HepG2 (cell line): ENCODE results near the gene TBL3. TPM values are rescaled to one million over a fixed set of nuclear protein-coding genes. Genes with fewer than 3 reads are reported as not detected.

ENCODE experiments used
- ATAC-seq: fragments of 200-7000 bp; cut with Tn5 transposase; 3 replicates; pipeline ENCODE4 v1.9.1; 2020; ENCODE audit warnings: mild to moderate bottlenecking, moderate library complexity
- BruUV-seq: library from RNA; stranded (reverse); fragments of 400-500 nt; replicated peaks from 2 replicates; lab custom pipeline; 2021; lab: Mats Ljungman, UMichigan
- CTCF ChIA-PET: fragments of 300-600 bp; formaldehyde crosslinking; extraction: SDS; loops from one replicate; lab custom pipeline; 2021; ENCODE audit warnings: low total read pairs, inconsistent platforms, low intra/inter-chr PET ratio; lab: Yijun Ruan, JAX
- POLR2A ChIA-PET: fragments of 350-600 bp; sonication (Branson Sonifier 250); formaldehyde crosslinking; loops from one replicate; lab custom pipeline; 2020; ENCODE audit warnings: antibody characterized with exemption, inconsistent platforms; lab: Yijun Ruan, JAX
- DNase-seq: peaks from one replicate; pipeline ENCODE4 v3.0.0-alpha.2; 2015; ENCODE audit warnings: low spot score
- FAIRE-seq: peaks from 3 replicates; lab custom pipeline; 2011; peaks lifted over from hg19 to GRCh38; lab: Jason Lieb, UNC
- H2AFZ ChIP-seq: one replicate; pipeline ENCODE4 v1.6.1; 2011; ENCODE audit warnings: low read length, inconsistent platforms
- H3K27ac ChIP-seq: fragments of 300-600 bp; 3 replicates; pipeline ENCODE4 v1.8.0; 2011; ENCODE audit warnings: mixed run types, mild to moderate bottlenecking, mixed read lengths, low read length, inconsistent platforms; ENCODE audit not compliant: insufficient read depth; ENCODE audit errors: extremely low read length
- H3K27me3 ChIP-seq, 2 experiments: fragments of 200-600 bp in 1 of 2; 2 replicates in 1 of 2; 3 replicates in 1 of 2; pipeline versions ENCODE4 v1.6.0 to v1.8.0; 2011; ENCODE audit warnings: low read length in 2 of 2, mild to moderate bottlenecking in 2 of 2, moderate library complexity in 2 of 2, inconsistent platforms in 1 of 2; ENCODE audit not compliant: insufficient read depth in 2 of 2, control insufficient read depth in 1 of 2
- H3K36me3 ChIP-seq, 2 experiments: fragments of 200-600 bp in 1 of 2; replicated peaks in 1 of 2; 2 replicates in 1 of 2; 3 replicates in 1 of 2; pipeline versions ENCODE4 v1.5.1 to v1.8.0; 2011; ENCODE audit warnings: low read length in 2 of 2, inconsistent platforms in 1 of 2; ENCODE audit not compliant: insufficient read depth in 2 of 2, control insufficient read depth in 1 of 2
- H3K4me1 ChIP-seq: 2 replicates; pipeline ENCODE4 v1.5.1; 2012; ENCODE audit warnings: low read length, inconsistent platforms; ENCODE audit not compliant: insufficient read depth
- H3K4me2 ChIP-seq: 2 replicates; pipeline ENCODE4 v1.6.0; 2011; ENCODE audit warnings: low read depth, low read length, inconsistent platforms
- H3K4me3 ChIP-seq, 3 experiments: fragments of 200-600 bp in 1 of 3; sonication (generic), shearing (Covaris generic) in 1 of 3; replicated peaks in 1 of 3; 2 replicates each; pipeline ENCODE4 v1.5.1; 2011 to 2016; ENCODE audit warnings: low read length in 3 of 3, inconsistent platforms in 2 of 3, low read depth in 2 of 3, mild to moderate bottlenecking in 2 of 3, control low read depth in 1 of 3, mixed read lengths in 1 of 3; ENCODE audit not compliant: insufficient read depth in 1 of 3
- H3K79me2 ChIP-seq: one replicate; pipeline ENCODE4 v1.6.1; 2011; ENCODE audit warnings: low read length, inconsistent platforms; ENCODE audit not compliant: insufficient read depth
- H3K9ac ChIP-seq: 2 replicates; pipeline ENCODE4 v1.6.0; 2011; ENCODE audit warnings: mild to moderate bottlenecking, low read depth, low read length, inconsistent platforms; ENCODE audit not compliant: insufficient read depth
- H3K9me3 ChIP-seq: 2 replicates; pipeline ENCODE4 v1.5.1; 2012; ENCODE audit warnings: mild to moderate bottlenecking, low read length
- H4K20me1 ChIP-seq: 2 replicates; pipeline ENCODE4 v1.6.0; 2011; ENCODE audit warnings: inconsistent platforms, mild to moderate bottlenecking, low read length, moderate library complexity; ENCODE audit not compliant: insufficient read depth
- ARID3A ChIP-seq: IDR thresholded peaks from 2 replicates; pipeline ENCODE4 v1.6.1; 2012; ENCODE audit warnings: low read depth, low read length, improper control_type of control experiment
- ARID4A ChIP-seq: sonication (generic); formaldehyde crosslinking; IDR thresholded peaks from 2 replicates; pipeline ENCODE4 v1.5.0; 2020; ENCODE audit warnings: mild to moderate bottlenecking, missing genetic modification reagents, borderline replicate concordance
- DMTF1 ChIP-seq: sonication (generic); formaldehyde crosslinking; IDR thresholded peaks from 2 replicates; pipeline ENCODE4 v1.4.0; 2020; ENCODE audit warnings: mild to moderate bottlenecking, missing genetic modification reagents
- ELF4 ChIP-seq: sonication (generic); formaldehyde crosslinking; IDR thresholded peaks from 2 replicates; pipeline ENCODE4 v1.5.0; 2020; ENCODE audit warnings: missing genetic modification reagents, mild to moderate bottlenecking, moderate library complexity, borderline replicate concordance
- KDM5B ChIP-seq: sonication (generic); formaldehyde crosslinking; IDR thresholded peaks from 2 replicates; pipeline ENCODE4 v1.4.0; 2020; ENCODE audit warnings: missing genetic modification reagents, mild to moderate bottlenecking, borderline replicate concordance
- LRRFIP1 ChIP-seq: sonication (generic); formaldehyde crosslinking; conservative IDR thresholded peaks from 2 replicates; pipeline ENCODE4 v1.4.0; 2020; ENCODE audit warnings: missing genetic modification reagents
- MAX ChIP-seq: IDR thresholded peaks from 2 replicates; pipeline ENCODE4 v1.6.1; 2012; ENCODE audit warnings: inconsistent platforms
- POGZ ChIP-seq: sonication (generic); formaldehyde crosslinking; IDR thresholded peaks from 2 replicates; pipeline ENCODE4 v1.4.0; 2020; ENCODE audit warnings: mild to moderate bottlenecking, missing genetic modification reagents
- ZFY ChIP-seq: sonication (generic); formaldehyde crosslinking; IDR thresholded peaks from 2 replicates; pipeline ENCODE4 v1.4.0; 2020; ENCODE audit warnings: missing genetic modification reagents
- ZNF737 ChIP-seq: sonication (generic); formaldehyde crosslinking; IDR thresholded peaks from 2 replicates; pipeline ENCODE4 v1.5.0; 2020; ENCODE audit warnings: missing genetic modification reagents, mild to moderate bottlenecking, borderline replicate concordance
- ZNF740 ChIP-seq: sonication (generic); formaldehyde crosslinking; IDR thresholded peaks from 2 replicates; pipeline ENCODE4 v1.4.0; 2020; ENCODE audit warnings: missing genetic modification reagents
- ZNF747 ChIP-seq: sonication (generic); formaldehyde crosslinking; IDR thresholded peaks from 2 replicates; pipeline ENCODE4 v1.8.1; 2023; ENCODE audit warnings: missing genetic modification reagents, mild to moderate bottlenecking, borderline replicate concordance
- WGBS: methylation state at CpG from one replicate; pipeline ENCODE4 v1.1.6; 2017; ENCODE audit warnings: low lambda C conversion rate; 5-methylcytosine and 5-hydroxymethylcytosine counted together
- in situ Hi-C: cut with HindIII; loops from 2 replicates; pipeline ENCODE4 v1.10.0; 2017; ENCODE audit warnings: low pct_unique_long_range_greater_than_20kb; ENCODE audit not compliant: extremely low pct_ligation_motif_present
- intact Hi-C: fragments of 100-400 bp; cut with micrococcal nuclease; formaldehyde crosslinking; loops from one replicate; pipeline ENCODE4 v1.10.0; 2022; ENCODE audit not compliant: unreplicated experiment
- polyA plus RNA-seq, 8 experiments: library from polyadenylated mRNA; depleted of rRNA in 3 of 8; stranded (reverse) in 7 of 8; unstranded in 1 of 8; fragments of >200 nt; fragmentation: Illumina TruSeq in 4 of 8; extraction: Trizol in 4 of 8; gene quantifications; 2 replicates each; pipeline versions ENCODE4 v1.2.1 to v1.2.3, GENCODE V29; 2011 to 2016; ENCODE audit warnings: low read depth in 4 of 8, missing spikeins in 1 of 8, mixed read lengths in 1 of 8; ENCODE audit not compliant: insufficient read depth in 1 of 8
- total RNA-seq, 5 experiments: library from RNA; depleted of rRNA; stranded (reverse); fragments of >200 nt; fragmentation: Illumina TruSeq; extraction: Trizol; gene quantifications; 2 replicates each; pipeline ENCODE4 v1.2.3, GENCODE V29; 2016; ENCODE audit warnings: low read depth in 1 of 5

TBL3 gene
- total and polyA plus RNA-seq, 2 of the 13 experiments (the other 11 are each of a cell fraction or from before 2014, with no cell fraction given), result 16.8 to 38.0 TPM

- ChIA-PET POLR2A (interaction anchor here (1.1 to 2.9 kb wide), 5 partner anchors 20 to 139 kb away, joined by 3 to 22 read pairs (median 7); partner anchors contain the start of genes NTHL1, RPS2, TRAF7 and TSC2), CTCF (no interaction called here)
- ATAC-seq, result no peak
- Histone ChIP-seq H3K27ac (no peak overlapping the region), H4K20me1 (no peaks in the 10 kb centered on the region), H3K9ac (peak overlapping the region; percentile 60), H3K4me1 (peaks cover 65% of the 10 kb centered on the region), H3K27me3 (peaks cover 2 to 19% of the 10 kb centered on the region in 2 experiments; a peak in 2 of 5 replicates), H3K79me2 (no peaks in the 10 kb centered on the region), H3K4me3 (peak overlapping the region; percentile 20 to 61 (median 40); a peak in 5 of 6 replicates), H3K36me3 (no peaks in the 10 kb centered on the region), H3K9me3 (no peaks in the 10 kb centered on the region), H3K4me2 (peak overlapping the region; percentile 93), H2AFZ (peak overlapping the region; percentile 59)
- intact Hi-C loops (no loop called here), in situ Hi-C loops (no loop called here)
- no peak for DNase-seq
- no peak for FAIRE-seq
- no TSS peak for BruUV-seq
- 7% methylated on average over 7 of the region's 7 CpGs for WGBS
- peak; percentile 1; the same call in 1 of the 2 replicates for TF ChIP-seq ARID4A
- TF ChIP-seq ZNF737 (CRISPR knock-in tag), result 0 out of 2 replicates have a peak, but pooled peaks have one; percentile 6
- peak; percentile 47; the same call in 1 of the 2 replicates for TF ChIP-seq MAX
- TF ChIP-seq DMTF1, result no peak
- TF ChIP-seq ELF4 (CRISPR knock-in tag), result peak; percentile 47; the same call in 1 of the 2 replicates
- TF ChIP-seq POGZ (CRISPR knock-in tag), result 0 out of 2 replicates have a peak, but pooled peaks have one; percentile 7
- TF ChIP-seq ZFY (CRISPR knock-in tag), result no peak
- TF ChIP-seq ZNF740, result no peak
- TF ChIP-seq ZNF747 (CRISPR knock-in tag), result 0 out of 2 replicates have a peak, but pooled peaks have one; percentile 31
- TF ChIP-seq LRRFIP1 (CRISPR knock-in tag), result no peak
- TF ChIP-seq ARID3A, result no peak
- TF ChIP-seq KDM5B (CRISPR knock-in tag), result no peak
Observed at GRCh38 chr16:2015947-2016208, 44.0 kb downstream of the TBL3 start.
